Measurements from ENCODE around the gene OTUB2.

Gene OTUB2

GRCh38 chr14:94097091-94097490 lies 71.0 kb downstream of the OTUB2 start:
- no peak for DNase-seq
- no peak overlapping the region for H3K4me3 ChIP-seq (ENCODE audit: low read length)
- H3K36me3 ChIP-seq (replicated peaks; ENCODE audit: insufficient read depth, low read length) = no peaks in the 10 kb centered on the region
- H3F3A ChIP-seq (ENCODE audit: insufficient read depth, low read length) = no peaks in the 10 kb centered on the region
- H3K9me2 ChIP-seq (replicated peaks; ENCODE audit: insufficient read depth, low read length) = no peaks in the 10 kb centered on the region
- H3K9ac ChIP-seq (ENCODE audit: low read length) = no peak overlapping the region
- H3K9me3 ChIP-seq (replicated peaks; ENCODE audit: insufficient read depth, low read length) = no peaks in the 10 kb centered on the region
- no peaks in the 10 kb centered on the region for H3K27me3 ChIP-seq (replicated peaks; ENCODE audit: insufficient read depth, low read length)
- H3K4me2 ChIP-seq (ENCODE audit: low read depth, low read length) = no peak overlapping the region
- no peaks in the 10 kb centered on the region for H4K20me1 ChIP-seq (ENCODE audit: insufficient read depth, low read length)
- TF ChIP-seq EZH2phosphoT487 (IDR thresholded peaks at IDR 0.05; ENCODE audit: low read length) = no peak
- no peak for TF ChIP-seq EZH2 (optimal IDR thresholded peaks at IDR 0.05; ENCODE audit: low read depth, low read length)
- TF ChIP-seq CTCF (IDR thresholded peaks at IDR 0.05; ENCODE audit: low read length) = no peak
- H3K4me1 ChIP-seq (ENCODE audit: low read length) = no peaks in the 10 kb centered on the region
- no peaks in the 10 kb centered on the region for H3K79me2 ChIP-seq (ENCODE audit: low read length)
- no peak overlapping the region for H3K27ac ChIP-seq (ENCODE audit: low read length)
- H2AFZ ChIP-seq (ENCODE audit: low read length) = no peak overlapping the region

Measured in MM.1S (cell line).